ENCODE data around the gene FAM24B.

FAM24B gene

GRCh38 chr10:122822973-122823690 is 56.2 kb downstream of the FAM24B start:
- no peak for DNase-seq

- no peak for DNase-seq
Measured at GRCh38 chr10:122821808-122822207, 57.6 kb downstream of the FAM24B start.

- DNase-seq, result no peak
Measured at GRCh38 chr10:122815458-122815857, 63.9 kb downstream of the FAM24B start.

- no peak for DNase-seq
Measured at GRCh38 chr10:122814493-122814892, 64.9 kb downstream of the FAM24B start.

GRCh38 chr10:122812751-122813150 is 66.6 kb downstream of the FAM24B start:
- no peak for DNase-seq

- no peak for DNase-seq
Measured at GRCh38 chr10:122802282-122802681, 77.1 kb downstream of the FAM24B start.

Data from hematopoietic multipotent progenitor cell treated with erythropoietin and hydrocortisone succinate and interleukin-3 and kit ligand, for 6 days (in vitro differentiated cells).